IPS-18a (cell line): Measurements from ENCODE around the gene EHBP1L1.
A peak's percentile ranks its signal among the peaks of the same experiment; 100 is the strongest.

Experiments
- H3K27ac ChIP-seq: one replicate; pipeline ENCODE4 v1.5.1; 2013; ENCODE audit warnings: low read length
- H3K27me3 ChIP-seq: one replicate; pipeline ENCODE4 v1.6.1; 2013; ENCODE audit warnings: mild to moderate bottlenecking, low read length; ENCODE audit not compliant: control insufficient read depth, insufficient read depth
- H3K36me3 ChIP-seq: one replicate; pipeline ENCODE4 v1.6.1; 2013; ENCODE audit warnings: low read depth, low read length; ENCODE audit not compliant: control insufficient read depth
- H3K4me1 ChIP-seq: one replicate; pipeline ENCODE4 v1.6.1; 2013; ENCODE audit warnings: low read depth, low read length; ENCODE audit not compliant: control insufficient read depth
- H3K4me3 ChIP-seq: one replicate; pipeline ENCODE4 v1.5.1; 2013; ENCODE audit warnings: low read length
- H3K9ac ChIP-seq: one replicate; pipeline ENCODE4 v1.6.1; 2013; ENCODE audit warnings: mild to moderate bottlenecking, low read length, moderate library complexity
- H3K9me3 ChIP-seq: one replicate; pipeline ENCODE4 v1.6.1; 2013; ENCODE audit warnings: low read depth, low read length; ENCODE audit not compliant: control insufficient read depth

Gene EHBP1L1

GRCh38 chr11:65639623-65640482 is 64.0 kb downstream of the EHBP1L1 start:
- Histone ChIP-seq H3K36me3 (peaks cover 16% of the 10 kb centered on the region), H3K9ac (no peak overlapping the region), H3K4me1 (peaks cover 15% of the 10 kb centered on the region), H3K4me3 (no peak overlapping the region), H3K9me3 (no peaks in the 10 kb centered on the region), H3K27me3 (no peaks in the 10 kb centered on the region), H3K27ac (no peak overlapping the region)

GRCh38 chr11:65640483-65641296 is 64.8 kb downstream of the EHBP1L1 start:
- H3K4me1 ChIP-seq, result peaks cover 15% of the 10 kb centered on the region
- no peaks in the 10 kb centered on the region for H3K9me3 ChIP-seq
- no peak overlapping the region for H3K27ac ChIP-seq
- peaks cover 7% of the 10 kb centered on the region for H3K36me3 ChIP-seq
- no peaks in the 10 kb centered on the region for H3K27me3 ChIP-seq
- no peak overlapping the region for H3K9ac ChIP-seq
- no peak overlapping the region for H3K4me3 ChIP-seq

- Histone ChIP-seq H3K27me3 (no peaks in the 10 kb centered on the region), H3K27ac (no peak overlapping the region), H3K9me3 (no peaks in the 10 kb centered on the region), H3K4me1 (peaks cover 15% of the 10 kb centered on the region), H3K36me3 (peaks cover 3% of the 10 kb centered on the region), H3K9ac (no peak overlapping the region), H3K4me3 (peak overlapping the region; percentile 61)
These were observed 65.6 kb downstream of the EHBP1L1 start for GRCh38 chr11:65641297-65642013.
